Measurements from ENCODE around the gene TRIM7.

DNA sequence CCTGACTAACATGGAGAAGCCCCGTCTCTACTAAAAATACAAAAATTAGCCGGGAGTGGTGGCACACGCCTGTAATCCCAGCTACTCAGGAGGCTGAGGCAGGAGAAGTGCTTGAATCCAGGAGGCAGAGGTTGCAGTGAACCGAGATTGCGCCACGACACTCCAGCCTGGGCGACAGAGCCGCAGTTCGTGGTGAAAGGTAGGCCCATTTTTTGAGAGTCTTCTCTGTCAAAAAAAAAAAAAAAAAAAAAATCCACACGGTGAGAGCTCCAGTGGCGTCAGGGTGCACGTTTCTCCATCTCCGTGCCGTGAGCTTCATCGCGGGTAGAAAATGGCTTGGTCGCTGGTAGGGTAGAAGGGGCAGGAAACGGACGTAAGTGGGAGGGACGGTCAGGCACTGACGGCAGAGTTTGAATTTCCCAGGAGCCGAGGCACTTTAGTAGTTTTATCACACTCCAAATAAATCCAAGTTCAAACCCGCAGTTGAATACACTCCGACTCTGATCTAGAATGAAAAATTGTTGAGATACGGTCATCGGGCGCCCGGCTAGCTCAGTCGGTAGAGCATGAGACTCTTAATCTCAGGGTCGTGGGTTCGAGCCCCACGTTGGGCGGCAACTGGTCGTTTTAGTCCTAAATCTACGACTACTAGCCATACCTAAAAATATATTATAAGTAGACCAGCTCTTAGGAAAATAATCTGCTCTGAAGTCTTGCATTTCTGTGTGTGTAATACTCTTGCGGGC, 2.4 kb upstream of the TRIM7 start:
- TF ChIP-seq CTCF (IDR thresholded peaks at IDR 0.05) (no peak), EZH2 (IDR thresholded peaks at IDR 0.05; ENCODE audit: borderline replicate concordance, insufficient read depth, low read depth, low read length, poor library complexity, severe bottlenecking) (no peak)
